K562 treated with DMSO at 1 percent for 4 hours (cell line): Measurements from ENCODE around the gene SLC39A1. TPM values are rescaled to one million over a fixed set of nuclear protein-coding genes. Genes with fewer than 3 reads are reported as not detected.

Experiments
- total RNA-seq: library from RNA; unstranded; fragments of 300-600 nt; gene quantifications from 2 replicates; pipeline ENCODE4 v1.2.3, GENCODE V29; 2022; ENCODE audit not compliant: insufficient read depth

The SLC39A1 gene, protein sequence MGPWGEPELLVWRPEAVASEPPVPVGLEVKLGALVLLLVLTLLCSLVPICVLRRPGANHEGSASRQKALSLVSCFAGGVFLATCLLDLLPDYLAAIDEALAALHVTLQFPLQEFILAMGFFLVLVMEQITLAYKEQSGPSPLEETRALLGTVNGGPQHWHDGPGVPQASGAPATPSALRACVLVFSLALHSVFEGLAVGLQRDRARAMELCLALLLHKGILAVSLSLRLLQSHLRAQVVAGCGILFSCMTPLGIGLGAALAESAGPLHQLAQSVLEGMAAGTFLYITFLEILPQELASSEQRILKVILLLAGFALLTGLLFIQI
- total RNA-seq, result 68.9 and 74.1 TPM in 2 replicates

GRCh38 chr1:153963030-153963849, at the start of gene SLC39A1:
TSS of gene SLC39A1 (minus strand) at chr1:153963537. CDS start at chr1:153962715, 822 bp downstream.

DNA sequence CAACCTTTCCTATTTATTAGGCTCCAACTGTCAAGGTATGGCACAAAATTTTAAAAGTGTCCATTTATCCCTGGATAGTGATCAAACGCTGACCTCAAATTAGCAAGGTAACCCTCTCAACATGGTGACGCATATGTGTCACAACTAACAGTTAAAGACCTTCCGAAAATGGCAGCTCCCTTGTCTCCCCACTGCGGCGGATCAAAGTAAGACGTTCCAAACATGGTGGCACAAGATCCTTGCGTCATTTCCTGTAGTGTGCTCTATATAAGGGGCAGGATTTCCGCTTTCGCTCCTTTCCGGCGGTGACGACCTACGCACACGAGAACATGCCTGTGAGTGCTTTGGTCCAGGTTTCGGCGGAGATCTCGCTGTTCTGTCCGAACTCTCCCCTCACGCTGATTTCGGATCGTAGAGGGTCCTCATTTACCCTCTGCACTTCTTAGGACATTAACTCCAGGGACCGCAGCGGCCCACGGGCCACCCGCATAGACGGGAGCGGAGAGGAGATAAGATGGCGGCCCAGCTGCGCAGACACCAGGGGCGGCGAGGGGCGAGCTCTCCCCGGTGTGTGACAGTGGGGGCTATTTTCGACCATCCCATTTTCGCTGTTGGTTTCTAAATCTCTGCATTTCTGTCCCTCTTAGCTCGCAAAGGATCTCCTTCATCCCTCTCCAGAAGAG, 27.3 kb upstream of the SLC39A1 start, which contains the start of gene RPS27:
Gene RPS27 (plus strand): TSS at position 295 of the 683 bp plus-strand sequence. CDS start 35 bp downstream, at position 330.

DNA sequence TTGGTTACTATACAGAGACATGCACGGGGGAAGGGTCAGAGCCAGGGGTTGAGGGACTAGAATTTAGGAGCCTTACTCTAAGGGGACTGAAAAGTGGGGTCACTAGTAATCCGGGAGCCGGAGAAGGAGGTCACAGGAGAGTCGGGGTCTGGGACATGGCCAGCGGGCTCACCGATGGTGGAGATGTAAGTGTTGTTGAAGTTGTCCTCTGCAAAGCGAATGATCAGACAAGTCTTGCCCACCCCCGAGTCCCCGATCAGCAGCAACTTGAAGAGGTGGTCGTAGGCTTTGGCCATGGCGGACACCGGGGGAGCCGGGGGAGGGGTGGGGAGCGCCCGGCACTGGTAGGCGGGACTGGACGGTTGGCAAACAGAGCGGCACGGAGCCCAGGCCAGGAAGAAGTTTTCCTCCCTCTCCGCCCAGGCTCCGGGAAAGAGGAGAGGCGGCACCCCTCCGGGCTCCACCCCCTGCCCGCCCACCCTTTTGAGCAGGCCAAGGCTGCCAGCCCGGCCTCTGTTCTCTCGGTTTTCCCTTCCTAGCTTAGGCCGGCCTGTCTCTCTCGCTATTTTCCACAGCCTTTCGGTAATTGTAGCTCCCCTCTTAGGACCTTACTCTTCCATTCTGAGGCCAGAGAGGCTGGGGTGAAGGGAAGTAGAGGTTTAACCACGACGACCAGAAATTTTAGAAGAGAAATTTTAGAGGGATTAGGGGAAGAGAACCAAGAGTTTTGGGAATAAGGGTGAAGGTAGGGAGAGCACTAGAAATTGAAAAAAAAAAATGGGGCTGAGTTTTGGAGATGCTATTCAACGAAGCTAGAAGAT, 22.8 kb upstream of the SLC39A1 start, which contains the start of gene RAB13:
Gene RAB13 (minus strand): TSS at position 399 of the 821 bp plus-strand sequence. CDS start 103 bp downstream, at position 296.

GRCh38 chr1:153977250-153978240, 14.2 kb upstream of the SLC39A1 start, which contains the start of gene JTB:
TSS of gene JTB (minus strand) at chr1:153977674. CDS start at chr1:153977252, 422 bp downstream.

DNA sequence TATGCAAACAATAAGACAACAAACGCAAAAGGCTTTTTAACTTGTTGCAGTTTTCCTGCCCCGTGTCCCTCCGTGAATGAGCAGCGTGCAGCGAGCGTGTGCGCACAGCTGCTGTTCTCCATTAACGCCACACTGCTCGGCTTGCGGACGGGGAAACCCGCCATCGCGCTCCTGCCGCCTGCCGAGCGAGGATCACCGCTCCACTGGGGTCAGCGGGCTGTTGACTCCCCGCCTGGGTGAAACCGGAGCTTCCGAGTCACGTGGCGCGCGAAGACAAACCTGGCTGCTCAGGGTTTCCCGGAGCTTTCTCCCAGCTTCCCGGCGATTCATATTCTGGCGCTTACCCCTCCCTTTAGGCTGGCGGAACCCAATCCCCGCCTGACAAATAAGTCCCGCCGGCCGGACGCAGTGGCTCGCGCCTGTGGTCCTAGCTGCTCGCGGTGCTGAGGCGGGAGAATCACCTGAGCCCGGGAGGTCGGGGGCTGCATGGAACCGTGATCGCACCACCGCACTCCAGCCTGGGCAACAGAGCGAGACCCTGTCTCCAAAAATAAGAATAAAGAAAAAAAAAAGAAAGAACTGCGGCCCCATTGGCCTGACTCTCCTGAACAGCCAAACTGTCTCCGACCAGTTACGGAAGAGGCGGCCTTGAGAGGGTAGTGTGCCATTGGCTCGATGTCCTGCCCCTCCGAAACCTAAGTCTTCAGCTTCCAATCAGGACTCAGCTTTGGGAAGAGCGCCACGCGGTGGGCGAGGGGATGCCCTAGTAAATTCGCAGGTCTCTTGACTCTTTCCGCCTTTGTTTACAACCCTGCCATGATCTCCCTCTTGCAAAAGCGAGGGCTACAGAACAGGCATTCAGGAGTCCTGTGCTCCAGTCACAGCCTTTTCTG, 4.0 kb upstream of the SLC39A1 start, which contains the start of gene CREB3L4:
Gene CREB3L4 (plus strand): TSS at position 796 of the 893 bp plus-strand sequence. CDS start 624 bp downstream, outside the sequence.

DNA sequence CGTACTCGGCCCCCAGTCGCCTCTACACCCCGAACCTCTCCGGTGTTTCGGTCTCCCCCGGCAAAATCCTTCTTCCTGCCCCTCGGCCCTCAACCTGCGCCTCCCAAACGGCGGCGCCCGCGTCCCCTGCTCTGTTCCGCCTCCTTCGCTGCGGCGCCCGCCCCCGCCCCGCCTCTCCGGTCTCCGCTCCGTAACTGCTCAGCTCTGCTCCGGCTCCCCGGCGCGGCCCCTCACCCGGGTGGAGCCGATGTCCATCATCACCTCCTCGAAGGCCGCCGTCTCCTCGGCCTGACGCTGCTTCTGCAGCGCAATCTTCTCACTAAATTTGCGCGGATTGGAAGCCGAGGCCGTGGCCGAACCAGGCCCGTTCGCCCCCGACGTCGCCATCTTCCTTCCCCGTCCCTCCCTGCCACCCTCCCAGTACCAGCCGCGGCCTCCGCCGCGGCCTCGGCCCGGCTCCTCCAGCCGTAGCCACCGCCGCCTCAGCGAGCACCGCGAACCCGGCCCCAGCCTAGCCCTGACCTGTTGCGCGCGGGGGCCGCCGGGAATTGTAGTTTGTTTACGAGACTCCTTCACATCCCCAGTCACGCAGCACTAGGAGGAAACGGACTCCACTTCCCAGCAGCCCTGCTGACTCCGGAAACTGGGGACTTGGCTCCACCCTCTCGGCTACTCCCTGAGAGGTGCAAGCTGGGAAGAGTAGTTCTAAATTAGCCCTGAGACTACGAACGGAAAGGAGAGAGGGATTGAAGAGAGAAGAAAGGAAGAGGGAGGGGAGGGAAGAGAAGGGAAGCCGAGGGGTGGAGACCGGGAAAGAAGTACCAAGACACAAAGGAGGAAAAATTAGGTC, 5.0 kb downstream of the SLC39A1 start, which contains the start of gene CRTC2:
Gene CRTC2 (minus strand): TSS at position 502 of the 850 bp plus-strand sequence. CDS start 115 bp downstream, at position 387.

GRCh38 chr1:153946622-153947241, 16.6 kb downstream of the SLC39A1 start, which contains the start of gene DENND4B:
TSS of gene DENND4B (minus strand) at chr1:153946718. CDS start at chr1:153944374, 2,344 bp downstream.

DNA sequence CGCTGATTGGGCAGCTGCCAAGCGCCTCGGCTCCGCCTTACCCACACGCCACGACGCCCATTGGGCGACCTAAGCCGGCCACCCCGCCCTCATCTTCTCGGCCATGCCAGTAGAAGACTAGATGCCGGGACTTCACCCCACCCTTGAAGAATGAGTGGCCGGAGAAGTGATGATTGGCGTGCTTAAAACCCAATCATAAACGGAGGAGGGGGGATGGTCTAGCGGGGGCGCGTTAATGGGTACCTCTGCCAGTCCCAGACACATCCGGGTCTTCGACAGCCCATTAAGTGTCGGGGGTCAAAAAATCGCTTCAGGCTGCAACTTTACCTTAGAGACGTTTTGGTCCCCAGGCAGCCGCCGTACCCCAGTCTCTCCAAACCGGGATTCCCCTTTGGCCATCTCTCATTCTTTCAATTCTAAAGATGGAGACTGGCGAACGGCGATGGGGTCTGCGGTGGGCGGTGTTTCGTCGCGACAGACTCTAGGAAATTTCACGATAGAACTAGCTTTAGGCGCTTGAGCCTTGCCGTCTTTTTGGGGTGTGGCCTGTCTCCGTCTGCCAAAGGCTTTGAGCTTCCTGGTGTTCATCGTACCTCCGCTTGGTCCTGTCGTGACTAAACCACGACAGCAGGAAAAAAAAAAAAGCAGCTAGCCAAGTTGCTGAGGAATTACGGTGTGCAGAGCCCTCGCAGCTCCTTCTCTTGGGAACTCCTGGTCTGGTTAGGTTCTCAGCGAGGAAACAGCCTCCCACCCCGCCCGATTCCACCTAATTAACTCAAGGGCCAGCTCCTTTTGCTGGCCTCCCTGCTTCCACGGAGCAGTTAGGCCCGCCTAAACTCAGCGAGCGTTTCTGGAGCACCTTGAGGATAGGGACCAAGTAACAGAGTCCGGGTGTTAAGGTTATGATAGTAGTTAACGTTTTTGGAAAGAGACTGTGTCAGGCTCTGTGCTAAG, 40.1 kb downstream of the SLC39A1 start, which contains the start of gene GATAD2B:
Gene GATAD2B (minus strand): TSS at position 1 of the 954 bp plus-strand sequence. CDS start 94,625 bp downstream, outside the sequence.

Other genes with a start within 250 kb of the SLC39A1 start
- 18.9 and 20.4 TPM in 2 replicates for gene INTS3, start 235.5 kb downstream of the SLC39A1 start, total RNA-seq
- 8.4 and 12.6 TPM in 2 replicates for gene SLC27A3, start 188.1 kb downstream of the SLC39A1 start, total RNA-seq
- gene GATAD2B, start 40.6 kb downstream of the SLC39A1 start, total RNA-seq, result 9.6 and 15.4 TPM in 2 replicates
- 37.6 and 43.8 TPM in 2 replicates for gene DENND4B, start 16.8 kb downstream of the SLC39A1 start, total RNA-seq
- 23.1 and 36.3 TPM in 2 replicates for gene CRTC2, start 4.9 kb downstream of the SLC39A1 start, total RNA-seq
- 22.8 and 26.2 TPM in 2 replicates for gene CREB3L4, start 4.4 kb upstream of the SLC39A1 start, total RNA-seq
- gene JTB, start 14.1 kb upstream of the SLC39A1 start, total RNA-seq, result 246 and 283 TPM in 2 replicates
- gene RAB13, start 22.8 kb upstream of the SLC39A1 start, total RNA-seq, result 145 and 147 TPM in 2 replicates
- gene RPS27, start 27.2 kb upstream of the SLC39A1 start, total RNA-seq, result 13,688 and 15,944 TPM in 2 replicates
- gene NUP210L, start 191.5 kb upstream of the SLC39A1 start, total RNA-seq, result not detected in 2 replicates
- gene TPM3, start 228.6 kb upstream of the SLC39A1 start, total RNA-seq, result 329 and 336 TPM in 2 replicates
- not detected in 2 replicates for gene CFAP141, start 242.8 kb upstream of the SLC39A1 start, total RNA-seq